Thyroid gland (tissue), 4 donors: ENCODE data around the gene ELOVL7.

Experiments
- CTCF ChIP-seq, 6 experiments: fragments of 200-600 bp in 3 of 6; fragments of 450-650 bp in 3 of 6; sonication (generic) in 3 of 6; IDR thresholded peaks; one replicate each; pipeline ENCODE4 v1.5.1; 2016 to 2019; ENCODE audit warnings: antibody characterized with exemption in 6 of 6, mild to moderate bottlenecking in 2 of 6, inconsistent platforms in 1 of 6, moderate library complexity in 1 of 6
- POLR2A ChIP-seq, 2 donors: fragments of 450-650 bp; IDR thresholded peaks; one replicate each; pipeline ENCODE4 v1.6.1; 2017; ENCODE audit warnings: antibody characterized with exemption in 2 of 2, mild to moderate bottlenecking in 2 of 2, moderate library complexity in 1 of 2

- no peak for TF ChIP-seq CTCF (IDR thresholded peaks at IDR 0.05)
- TF ChIP-seq POLR2A (IDR thresholded peaks at IDR 0.05) = no peak
Observed at GRCh38 chr5:60792438-60792837, 51.6 kb downstream of the ELOVL7 start.
